ENCODE measurements around the gene POLA2. TPM values are rescaled to one million over a fixed set of nuclear protein-coding genes. Genes with fewer than 3 reads are reported as not detected.

The POLA2 gene
- total RNA-seq, 1 experiment from 2014 or later = 35.6 TPM

DNA sequence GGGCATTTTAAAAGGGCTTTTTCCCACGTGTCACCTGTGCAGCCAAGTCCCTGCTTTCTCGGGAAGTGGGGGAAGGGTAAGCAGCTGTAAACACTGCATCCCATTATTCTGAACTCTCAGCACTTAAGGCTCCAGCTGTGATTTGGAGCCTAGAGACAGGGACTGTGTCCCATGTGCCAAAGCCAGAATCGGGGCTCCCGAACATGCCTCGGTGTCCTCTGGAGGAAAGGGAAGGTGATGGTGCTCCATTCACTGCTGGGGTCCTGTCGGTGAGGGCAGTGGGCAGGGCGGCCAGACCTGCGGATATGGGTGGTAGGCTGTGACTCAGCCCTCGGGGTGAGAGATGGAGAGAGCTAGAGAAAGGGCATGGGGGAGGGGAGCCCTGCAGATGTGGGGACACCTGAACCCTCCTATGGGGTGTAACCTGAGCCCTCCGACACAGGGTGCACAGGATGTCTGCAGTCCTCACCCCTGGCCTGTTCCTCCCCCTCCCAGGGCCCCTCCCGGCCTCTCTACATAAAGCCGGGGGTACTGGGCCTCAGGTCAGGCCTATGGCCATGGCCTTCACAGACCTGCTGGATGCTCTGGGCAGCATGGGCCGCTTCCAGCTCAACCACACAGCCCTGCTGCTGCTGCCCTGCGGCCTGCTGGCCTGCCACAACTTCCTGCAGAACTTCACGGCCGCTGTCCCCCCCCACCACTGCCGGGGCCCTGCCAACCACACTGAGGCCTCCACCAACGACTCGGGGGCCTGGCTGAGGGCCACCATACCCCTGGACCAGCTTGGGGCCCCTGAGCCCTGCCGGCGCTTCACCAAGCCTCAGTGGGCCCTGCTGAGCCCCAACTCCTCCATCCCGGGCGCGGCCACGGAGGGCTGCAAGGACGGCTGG is 48.2 kb upstream of the POLA2 start (continued):
- TF ChIP-seq ZNF121 (CRISPR knock-in tag; IDR thresholded peaks at IDR 0.05) (peak; percentile 38; the same call in 1 of the 2 replicates), ZNF263 (CRISPR knock-in tag; IDR thresholded peaks at IDR 0.05; ENCODE audit: low read depth) (0 out of 2 replicates have a peak, but pooled peaks have one; percentile 12), TEAD4 (CRISPR knock-in tag; IDR thresholded peaks at IDR 0.05) (no peak), ETV6 (CRISPR knock-in tag; IDR thresholded peaks at IDR 0.05) (peak; percentile 74; the same call in 1 of the 2 replicates)

DNA sequence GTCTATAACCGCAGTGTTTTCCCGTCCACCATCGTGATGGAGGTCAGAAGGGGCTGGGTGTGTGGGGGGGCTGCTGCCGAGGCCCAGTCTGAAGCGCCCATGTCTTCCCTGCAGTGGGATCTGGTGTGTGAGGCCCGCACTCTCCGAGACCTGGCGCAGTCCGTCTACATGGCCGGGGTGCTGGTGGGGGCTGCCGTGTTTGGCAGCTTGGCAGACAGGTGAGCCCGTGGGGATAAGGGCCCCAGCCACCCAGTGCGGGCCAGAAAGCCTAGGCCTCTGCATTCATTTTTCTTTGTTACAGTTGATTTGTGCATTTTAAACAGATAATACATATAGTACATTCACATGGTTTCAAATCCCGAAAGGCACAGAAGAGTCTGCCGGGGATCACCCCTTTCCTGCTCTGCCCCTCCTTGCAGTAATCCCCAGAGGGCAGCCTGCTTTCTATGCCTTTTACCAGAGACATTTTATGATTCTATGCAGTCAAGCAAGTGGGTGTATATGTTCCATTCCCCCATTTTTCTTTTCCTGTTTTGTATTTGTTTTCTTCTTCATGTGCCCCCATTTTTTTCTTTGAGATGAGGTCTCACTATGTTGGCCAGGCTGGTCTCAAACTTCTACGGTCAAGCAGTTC is 47.4 kb upstream of the POLA2 start:
- H3K4me3 Mint-ChIP-seq = peak overlapping the region; percentile 58
- peaks cover 44% of the 10 kb centered on the region for H3K4me1 Mint-ChIP-seq
- peak overlapping the region; percentile 90 for H3K27ac Mint-ChIP-seq
- no peaks in the 10 kb centered on the region for H3K27me3 Mint-ChIP-seq (ENCODE audit: low read depth)
- TF ChIP-seq RELA (CRISPR knock-in tag; IDR thresholded peaks at IDR 0.05; ENCODE audit: borderline replicate concordance) (0 out of 2 replicates have a peak, but pooled peaks have one; percentile 5), ZNF121 (CRISPR knock-in tag; IDR thresholded peaks at IDR 0.05) (0 out of 2 replicates have a peak, but pooled peaks have one; percentile 55), FOXP1 (CRISPR knock-in tag; IDR thresholded peaks at IDR 0.05; ENCODE audit: borderline replicate concordance) (no peak)
- TF ChIP-seq, protein P1, sequence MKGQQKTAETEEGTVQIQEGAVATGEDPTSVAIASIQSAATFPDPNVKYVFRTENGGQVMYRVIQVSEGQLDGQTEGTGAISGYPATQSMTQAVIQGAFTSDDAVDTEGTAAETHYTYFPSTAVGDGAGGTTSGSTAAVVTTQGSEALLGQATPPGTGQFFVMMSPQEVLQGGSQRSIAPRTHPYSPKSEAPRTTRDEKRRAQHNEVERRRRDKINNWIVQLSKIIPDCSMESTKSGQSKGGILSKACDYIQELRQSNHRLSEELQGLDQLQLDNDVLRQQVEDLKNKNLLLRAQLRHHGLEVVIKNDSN (CRISPR knock-in tag; IDR thresholded peaks at IDR 0.05) = no peak
- no peak for ATAC-seq
- no peaks in the 10 kb centered on the region for H3K9me3 Mint-ChIP-seq
- CTCF ChIA-PET = interaction anchor here (0.6 to 4.8 kb wide), 11 partner anchors 9 to 104 kb away, joined by 3 to 55 read pairs (median 6); partner anchors contain the start of genes CAPN1 and POLA2
- no peak for DNase-seq (ENCODE audit: low spot score)
- peaks cover 11% of the 10 kb centered on the region for H3K36me3 Mint-ChIP-seq
- POLR2A ChIA-PET = interaction anchor here (0.9 kb wide), 1 partner anchor 38 kb away, joined by 4 read pairs; no protein-coding TSS in a partner anchor

DNA sequence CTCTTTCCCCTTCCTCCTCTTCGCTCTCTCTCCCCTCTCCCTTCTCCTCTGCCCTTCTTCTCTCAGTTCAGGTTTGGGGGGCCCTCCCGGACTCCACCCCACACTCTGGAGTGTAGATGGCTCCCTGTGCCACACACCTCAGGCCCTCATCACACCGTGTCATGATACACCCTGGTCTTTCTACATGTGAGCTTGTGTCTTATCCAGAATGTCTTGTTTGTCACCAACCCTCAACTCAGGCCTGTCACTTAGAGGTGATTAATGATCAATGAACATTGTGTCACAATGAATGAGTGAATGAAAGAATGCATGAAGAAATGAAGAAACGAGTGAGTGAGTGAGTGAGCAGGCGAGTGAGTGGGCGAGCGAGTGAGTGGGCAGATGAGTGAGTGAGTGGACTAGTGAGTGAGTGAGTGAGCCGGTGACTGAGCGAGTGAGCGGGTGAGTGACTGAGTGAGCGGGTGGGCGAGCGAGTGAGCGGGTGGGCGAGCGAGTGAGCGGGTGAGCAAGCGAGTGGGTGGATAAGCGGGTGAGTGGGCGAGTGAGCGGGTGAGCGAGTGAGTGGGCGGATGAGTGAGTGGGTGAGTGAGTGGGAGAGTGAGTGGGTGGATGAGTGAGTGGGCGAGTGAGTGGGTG is 46.2 kb upstream of the POLA2 start:
- ChIA-PET CTCF (interaction anchor here (1.2 to 4.8 kb wide), 6 partner anchors 9 to 105 kb away, joined by 3 to 55 read pairs (median 9); partner anchors contain the start of gene CAPN1), POLR2A (interaction anchor here (0.9 kb wide), 1 partner anchor 39 kb away, joined by 4 read pairs; no protein-coding TSS in a partner anchor)
- Mint-ChIP-seq H3K27me3 (ENCODE audit: low read depth) (no peaks in the 10 kb centered on the region), H3K36me3 (peaks cover under 1% of the 10 kb centered on the region; the same call in 1 of the 2 replicates), H3K27ac (peak overlapping the region; percentile 71), H3K4me1 (peaks cover 46% of the 10 kb centered on the region), H3K4me3 (peak overlapping the region; percentile 61), H3K9me3 (no peaks in the 10 kb centered on the region)
- ATAC-seq (no peak), DNase-seq (ENCODE audit: low spot score) (no peak)
- TF ChIP-seq FOXJ3 (CRISPR knock-in tag; IDR thresholded peaks at IDR 0.05; ENCODE audit: borderline replicate concordance) (no peak), ZNF138 (CRISPR knock-in tag; conservative IDR thresholded peaks at IDR 0.05) (no peak), ZNF396 (CRISPR knock-in tag; IDR thresholded peaks at IDR 0.05; ENCODE audit: borderline replicate concordance) (no peak)
- TF ChIP-seq, protein P2, sequence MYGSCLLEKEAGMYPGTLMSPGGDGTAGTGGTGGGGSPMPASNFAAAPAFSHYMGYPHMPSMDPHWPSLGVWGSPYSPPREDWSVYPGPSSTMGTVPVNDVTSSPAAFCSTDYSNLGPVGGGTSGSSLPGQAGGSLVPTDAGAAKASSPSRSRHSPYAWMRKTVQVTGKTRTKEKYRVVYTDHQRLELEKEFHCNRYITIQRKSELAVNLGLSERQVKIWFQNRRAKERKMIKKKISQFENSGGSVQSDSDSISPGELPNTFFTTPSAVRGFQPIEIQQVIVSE (CRISPR knock-in tag; IDR thresholded peaks at IDR 0.05; ENCODE audit: borderline replicate concordance) = no peak

DNA sequence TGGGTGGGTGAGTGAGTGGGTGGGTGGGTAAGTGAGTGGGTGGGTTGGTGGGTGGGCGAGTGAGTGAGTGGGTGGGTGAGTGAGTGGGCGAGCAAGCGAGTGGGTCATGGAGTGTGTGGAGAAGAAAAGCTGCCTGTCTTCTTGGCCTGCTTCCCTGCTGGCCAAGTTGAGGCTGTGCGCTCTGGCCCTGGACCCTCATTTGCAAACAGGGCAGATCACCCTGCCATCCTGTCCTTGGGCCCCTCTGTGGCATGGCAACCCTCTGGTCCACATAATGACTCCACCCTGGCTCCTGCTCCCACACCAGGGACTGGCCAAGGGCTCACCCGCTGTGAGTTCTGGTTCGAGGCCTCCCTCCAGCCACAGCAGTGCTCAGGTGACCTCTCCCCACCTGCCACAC is 44.9 kb upstream of the POLA2 start:
- Mint-ChIP-seq H3K4me3 (no peak overlapping the region), H3K9me3 (no peaks in the 10 kb centered on the region), H3K27ac (no peak overlapping the region), H3K4me1 (peaks cover 43% of the 10 kb centered on the region), H3K36me3 (no peaks in the 10 kb centered on the region), H3K27me3 (ENCODE audit: low read depth) (no peaks in the 10 kb centered on the region)
- ChIA-PET POLR2A (no interaction called here), CTCF (interaction anchor here (0.7 to 1.1 kb wide), 4 partner anchors 9 to 98 kb away, joined by 3 read pairs; no protein-coding TSS in a partner anchor)
- TF ChIP-seq ETV6 (CRISPR knock-in tag; IDR thresholded peaks at IDR 0.05) (no peak), ATF1 (CRISPR knock-in tag; IDR thresholded peaks at IDR 0.05) (no peak), MXD4 (CRISPR knock-in tag; IDR thresholded peaks at IDR 0.05; ENCODE audit: borderline replicate concordance) (no peak)
- TF ChIP-seq, protein P3, sequence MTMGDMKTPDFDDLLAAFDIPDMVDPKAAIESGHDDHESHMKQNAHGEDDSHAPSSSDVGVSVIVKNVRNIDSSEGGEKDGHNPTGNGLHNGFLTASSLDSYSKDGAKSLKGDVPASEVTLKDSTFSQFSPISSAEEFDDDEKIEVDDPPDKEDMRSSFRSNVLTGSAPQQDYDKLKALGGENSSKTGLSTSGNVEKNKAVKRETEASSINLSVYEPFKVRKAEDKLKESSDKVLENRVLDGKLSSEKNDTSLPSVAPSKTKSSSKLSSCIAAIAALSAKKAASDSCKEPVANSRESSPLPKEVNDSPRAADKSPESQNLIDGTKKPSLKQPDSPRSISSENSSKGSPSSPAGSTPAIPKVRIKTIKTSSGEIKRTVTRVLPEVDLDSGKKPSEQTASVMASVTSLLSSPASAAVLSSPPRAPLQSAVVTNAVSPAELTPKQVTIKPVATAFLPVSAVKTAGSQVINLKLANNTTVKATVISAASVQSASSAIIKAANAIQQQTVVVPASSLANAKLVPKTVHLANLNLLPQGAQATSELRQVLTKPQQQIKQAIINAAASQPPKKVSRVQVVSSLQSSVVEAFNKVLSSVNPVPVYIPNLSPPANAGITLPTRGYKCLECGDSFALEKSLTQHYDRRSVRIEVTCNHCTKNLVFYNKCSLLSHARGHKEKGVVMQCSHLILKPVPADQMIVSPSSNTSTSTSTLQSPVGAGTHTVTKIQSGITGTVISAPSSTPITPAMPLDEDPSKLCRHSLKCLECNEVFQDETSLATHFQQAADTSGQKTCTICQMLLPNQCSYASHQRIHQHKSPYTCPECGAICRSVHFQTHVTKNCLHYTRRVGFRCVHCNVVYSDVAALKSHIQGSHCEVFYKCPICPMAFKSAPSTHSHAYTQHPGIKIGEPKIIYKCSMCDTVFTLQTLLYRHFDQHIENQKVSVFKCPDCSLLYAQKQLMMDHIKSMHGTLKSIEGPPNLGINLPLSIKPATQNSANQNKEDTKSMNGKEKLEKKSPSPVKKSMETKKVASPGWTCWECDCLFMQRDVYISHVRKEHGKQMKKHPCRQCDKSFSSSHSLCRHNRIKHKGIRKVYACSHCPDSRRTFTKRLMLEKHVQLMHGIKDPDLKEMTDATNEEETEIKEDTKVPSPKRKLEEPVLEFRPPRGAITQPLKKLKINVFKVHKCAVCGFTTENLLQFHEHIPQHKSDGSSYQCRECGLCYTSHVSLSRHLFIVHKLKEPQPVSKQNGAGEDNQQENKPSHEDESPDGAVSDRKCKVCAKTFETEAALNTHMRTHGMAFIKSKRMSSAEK (CRISPR knock-in tag; IDR thresholded peaks at IDR 0.05; ENCODE audit: borderline replicate concordance) = no peak
- ATAC-seq (no peak), DNase-seq (ENCODE audit: low spot score) (no peak)
